PC-9 (cell line): ENCODE measurements around the gene GSC. TPM values are rescaled to one million over a fixed set of nuclear protein-coding genes. Genes with fewer than 3 reads are reported as not detected.

ENCODE experiments used
- BruUV-seq: library from RNA; stranded (reverse); fragments of 400-500 nt; replicated peaks from 2 replicates; lab custom pipeline; 2021; lab: Mats Ljungman, UMichigan
- CTCF ChIA-PET: fragments of 300-600 bp; sonication (Branson Sonifier 250); formaldehyde crosslinking; loops from one replicate; lab custom pipeline; 2022; ENCODE audit warnings: antibody characterized with exemption; lab: Charles Lee
- POLR2A ChIA-PET: fragments of 300-600 bp; sonication (Branson Sonifier 250); formaldehyde crosslinking; loops from one replicate; lab custom pipeline; 2022; ENCODE audit warnings: antibody characterized with exemption; ENCODE audit not compliant: unreplicated experiment; lab: Charles Lee
- DNase-seq, 2 experiments: peaks; one replicate each; pipeline versions ENCODE4 v3.0.0 to v3.0.0-alpha.2; 2015 to 2022; ENCODE audit warnings: mixed read lengths in 1 of 2
- H2AFZ ChIP-seq: fragments of 200-600 bp; sonication (generic); 2 replicates; pipeline ENCODE4 v1.8.1; 2017; ENCODE audit warnings: antibody characterized with exemption
- H3F3A ChIP-seq: fragments of 200-600 bp; sonication (generic); 2 replicates; pipeline ENCODE4 v1.8.1; 2017; ENCODE audit warnings: antibody characterized with exemption, mild to moderate bottlenecking, low read depth; ENCODE audit not compliant: insufficient read depth
- H3K27ac ChIP-seq: fragments of 200-600 bp; sonication (generic); 2 replicates; pipeline ENCODE4 v1.6.1; 2016; ENCODE audit warnings: mixed run types
- H3K27me3 ChIP-seq: fragments of 200-600 bp; sonication (generic); 2 replicates; pipeline ENCODE4 v1.6.1; 2016; ENCODE audit warnings: low read depth, mixed run types; ENCODE audit not compliant: insufficient read depth
- H3K36me3 ChIP-seq: fragments of 200-600 bp; sonication (generic); 2 replicates; pipeline ENCODE4 v1.6.1; 2016; ENCODE audit warnings: low read depth, mixed run types
- H3K4me1 ChIP-seq: fragments of 200-600 bp; sonication (generic); replicated peaks from 2 replicates; pipeline ENCODE4 v1.6.1; 2016; ENCODE audit warnings: mixed run types; ENCODE audit not compliant: insufficient read depth
- H3K4me2 ChIP-seq: fragments of 200-600 bp; sonication (generic); 2 replicates; pipeline ENCODE4 v1.6.1; 2017; ENCODE audit warnings: mixed run types
- H3K4me3 ChIP-seq: fragments of 200-600 bp; sonication (generic); 2 replicates; pipeline ENCODE4 v1.6.1; 2016; ENCODE audit warnings: mixed run types
- H3K79me2 ChIP-seq: fragments of 200-600 bp; sonication (generic); 2 replicates; pipeline ENCODE4 v1.6.1; 2017; ENCODE audit warnings: low read depth, mixed run types
- H3K9me2 ChIP-seq: fragments of 200-600 bp; sonication (generic); 2 replicates; pipeline ENCODE4 v1.8.1; 2017; ENCODE audit warnings: mild to moderate bottlenecking; ENCODE audit not compliant: insufficient read depth
- H3K9me3 ChIP-seq: fragments of 200-600 bp; sonication (generic); 2 replicates; pipeline ENCODE4 v1.8.1; 2016; ENCODE audit warnings: low read depth; ENCODE audit not compliant: insufficient read depth
- H4K20me1 ChIP-seq: fragments of 200-600 bp; sonication (generic); 2 replicates; pipeline ENCODE4 v1.8.1; 2017; ENCODE audit not compliant: insufficient read depth
- CTCF ChIP-seq: fragments of 200-600 bp; sonication (generic); conservative IDR thresholded peaks from 2 replicates; pipeline ENCODE4 v1.6.1; 2017; ENCODE audit warnings: mixed run types, antibody characterized with exemption, mild to moderate bottlenecking, moderate library complexity
- EZH2 ChIP-seq: fragments of 200-600 bp; sonication (generic); IDR thresholded peaks from 2 replicates; pipeline ENCODE4 v1.8.0; 2017; ENCODE audit warnings: antibody characterized with exemption, low read depth
- intact Hi-C: fragments of 100-400 bp; cut with micrococcal nuclease; formaldehyde crosslinking; loops from one replicate; pipeline ENCODE4 v1.10.0; 2022; ENCODE audit not compliant: unreplicated experiment
- total RNA-seq: library from RNA; stranded (reverse); gene quantifications from 2 replicates; pipeline ENCODE4 v1.2.3, GENCODE V29; 2021

Gene GSC
- total RNA-seq, 1 experiment from 2014 or later, result not detected

GRCh38 chr14:94772548-94772947 lies 2.6 kb upstream of the GSC start:
- intact Hi-C loops, result no loop called here
- Histone ChIP-seq H3K79me2 (no peaks in the 10 kb centered on the region), H3K4me1 (no peaks in the 10 kb centered on the region), H3K27me3 (peaks cover 25% of the 10 kb centered on the region), H2AFZ (no peak overlapping the region), H3K36me3 (no peaks in the 10 kb centered on the region), H3F3A (no peaks in the 10 kb centered on the region), H3K27ac (no peak overlapping the region), H3K9me3 (no peaks in the 10 kb centered on the region), H3K4me3 (no peak overlapping the region), H3K4me2 (no peak overlapping the region), H3K9me2 (no peaks in the 10 kb centered on the region), H4K20me1 (no peaks in the 10 kb centered on the region)
- TF ChIP-seq EZH2 (no peak), CTCF (no peak)
- ChIA-PET CTCF (no interaction called here), POLR2A (no interaction called here)
- DNase-seq, result no peak
- no TSS peak for BruUV-seq

DNA sequence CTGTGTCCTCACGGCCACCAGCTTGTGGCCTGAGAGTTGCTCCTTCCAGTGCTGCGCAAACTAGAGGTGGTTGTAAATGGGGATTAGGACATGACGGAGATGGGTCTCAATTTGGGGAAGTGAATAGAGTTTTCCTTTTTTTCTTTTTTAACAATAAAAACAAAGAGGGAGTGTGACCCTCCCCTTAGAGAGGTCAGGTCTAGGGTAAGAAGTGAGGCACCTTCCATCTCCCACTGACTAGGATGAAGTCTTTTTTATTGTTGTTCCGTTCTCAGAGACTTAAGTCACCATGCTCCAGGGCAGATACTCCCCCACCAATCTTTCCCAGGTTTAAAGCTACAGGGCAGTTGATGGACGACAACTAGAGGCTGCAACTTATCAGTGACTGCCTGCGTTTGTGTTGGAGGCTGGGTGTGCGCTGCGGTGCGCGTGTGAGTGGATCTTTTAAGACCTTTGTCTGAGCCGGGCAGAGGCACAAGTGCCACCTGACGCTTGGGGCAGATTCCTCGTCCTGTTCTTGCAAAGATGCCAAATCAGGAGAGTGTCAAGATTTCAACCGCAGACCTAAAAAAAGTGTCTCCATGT lies 2.1 kb upstream of the GSC start:
- BruUV-seq, result no TSS peak
- CTCF ChIA-PET, result no interaction called here

GRCh38 chr14:94771158-94771905 lies 1.4 kb upstream of the GSC start:
- Histone ChIP-seq H3K4me3 (no peak overlapping the region), H3K79me2 (no peaks in the 10 kb centered on the region), H2AFZ (no peak overlapping the region), H3K9me2 (no peaks in the 10 kb centered on the region), H3K4me2 (no peak overlapping the region), H3F3A (no peaks in the 10 kb centered on the region), H3K27me3 (peaks cover 32% of the 10 kb centered on the region), H3K4me1 (no peaks in the 10 kb centered on the region), H3K27ac (no peak overlapping the region), H3K36me3 (no peaks in the 10 kb centered on the region), H3K9me3 (no peaks in the 10 kb centered on the region), H4K20me1 (no peaks in the 10 kb centered on the region)
- ChIA-PET POLR2A (no interaction called here), CTCF (no interaction called here)
- DNase-seq, result no peak
- BruUV-seq, result no TSS peak
- intact Hi-C loops, result no loop called here
- TF ChIP-seq EZH2, result no peak
- TF ChIP-seq CTCF, result no peak

More for the DNA sequence above, 2.1 kb upstream of the GSC start:
- intact Hi-C loops, result no loop called here
- Histone ChIP-seq H3K9me3 (no peaks in the 10 kb centered on the region), H3K79me2 (no peaks in the 10 kb centered on the region), H3K27me3 (peaks cover 31% of the 10 kb centered on the region), H3K36me3 (no peaks in the 10 kb centered on the region), H2AFZ (no peak overlapping the region), H3F3A (no peaks in the 10 kb centered on the region), H3K9me2 (no peaks in the 10 kb centered on the region), H3K4me1 (no peaks in the 10 kb centered on the region), H3K27ac (no peak overlapping the region), H4K20me1 (no peaks in the 10 kb centered on the region), H3K4me3 (no peak overlapping the region), H3K4me2 (no peak overlapping the region)
- POLR2A ChIA-PET, result no interaction called here
- TF ChIP-seq CTCF, result no peak
- TF ChIP-seq EZH2, result no peak
- DNase-seq, result no peak
